Smooth muscle cell (in vitro differentiated cells): ENCODE measurements around the gene ATG13. TPM values are rescaled to one million over a fixed set of nuclear protein-coding genes. Genes with fewer than 3 reads are reported as not detected.

Source experiments
- DNase-seq: peaks from one replicate; lab custom pipeline; 2025; ENCODE audit not compliant: unreplicated experiment; lab: John Stamatoyannopoulos, UW
- H2AFZ ChIP-seq: fragments of 200-600 bp; sonication (generic); 2 replicates; pipeline ENCODE4 v1.6.0; 2016; ENCODE audit warnings: antibody characterized with exemption, low read depth, mild to moderate bottlenecking
- H3F3A ChIP-seq: fragments of 200-600 bp; sonication (generic); 2 replicates; pipeline ENCODE4 v1.6.0; 2017; ENCODE audit warnings: antibody characterized with exemption, low read depth
- H3K27ac ChIP-seq: fragments of 200-600 bp; sonication (generic); 2 replicates; pipeline ENCODE4 v1.5.1; 2016; ENCODE audit warnings: low read depth, mild to moderate bottlenecking
- H3K27me3 ChIP-seq: fragments of 200-600 bp; sonication (generic); 2 replicates; pipeline ENCODE4 v1.6.1; 2016; ENCODE audit warnings: low read depth, mild to moderate bottlenecking
- H3K36me3 ChIP-seq: fragments of 200-600 bp; sonication (generic); 2 replicates; pipeline ENCODE4 v1.5.1; 2016; ENCODE audit warnings: low read depth
- H3K4me1 ChIP-seq: fragments of 200-600 bp; sonication (generic); 2 replicates; pipeline ENCODE4 v1.5.1; 2016; ENCODE audit warnings: low read depth
- H3K4me2 ChIP-seq: fragments of 200-600 bp; sonication (generic); 2 replicates; pipeline ENCODE4 v1.6.0; 2016; ENCODE audit warnings: mild to moderate bottlenecking
- H3K4me3 ChIP-seq: fragments of 200-600 bp; sonication (generic); 2 replicates; pipeline ENCODE4 v1.5.1; 2016; ENCODE audit warnings: mild to moderate bottlenecking
- H3K79me2 ChIP-seq: fragments of 200-600 bp; sonication (generic); 2 replicates; pipeline ENCODE4 v1.6.0; 2016; ENCODE audit warnings: low read depth, mild to moderate bottlenecking
- H3K9ac ChIP-seq: fragments of 200-600 bp; sonication (generic); 2 replicates; pipeline ENCODE4 v1.6.0; 2016; ENCODE audit warnings: low read depth
- H3K9me3 ChIP-seq: fragments of 200-600 bp; sonication (generic); replicated peaks from 2 replicates; pipeline ENCODE4 v1.5.1; 2016; ENCODE audit warnings: low read depth
- H4K20me1 ChIP-seq: fragments of 200-600 bp; sonication (generic); 2 replicates; pipeline ENCODE4 v1.6.0; 2016; ENCODE audit warnings: low read depth
- CTCF ChIP-seq: fragments of 200-600 bp; sonication (generic); IDR thresholded peaks from 2 replicates; pipeline ENCODE4 v1.5.1; 2017; ENCODE audit warnings: borderline replicate concordance, mild to moderate bottlenecking, antibody characterized with exemption; ENCODE audit not compliant: insufficient read depth, poor library complexity, severe bottlenecking
- WGBS: methylation state at CpG from one replicate; pipeline ENCODE4 v1.1.7; 2016; ENCODE audit warnings: low lambda C conversion rate; 5-methylcytosine and 5-hydroxymethylcytosine counted together
- polyA plus RNA-seq: library from polyadenylated mRNA; unstranded; fragments of >200 nt; fragmentation: Nextera tagmentation; extraction: Ambion mirVana; gene quantifications from 2 replicates; pipeline ENCODE4 v1.2.1, GENCODE V29; 2016
- total RNA-seq: library from RNA; depleted of rRNA; stranded (reverse); fragments of >200 nt; gene quantifications from 2 replicates; pipeline ENCODE4 v1.2.3, GENCODE V29; 2014

The ATG13 gene
- total and polyA plus RNA-seq, 2 experiments from 2014 or later = 66.3 to 96.5 TPM

DNA sequence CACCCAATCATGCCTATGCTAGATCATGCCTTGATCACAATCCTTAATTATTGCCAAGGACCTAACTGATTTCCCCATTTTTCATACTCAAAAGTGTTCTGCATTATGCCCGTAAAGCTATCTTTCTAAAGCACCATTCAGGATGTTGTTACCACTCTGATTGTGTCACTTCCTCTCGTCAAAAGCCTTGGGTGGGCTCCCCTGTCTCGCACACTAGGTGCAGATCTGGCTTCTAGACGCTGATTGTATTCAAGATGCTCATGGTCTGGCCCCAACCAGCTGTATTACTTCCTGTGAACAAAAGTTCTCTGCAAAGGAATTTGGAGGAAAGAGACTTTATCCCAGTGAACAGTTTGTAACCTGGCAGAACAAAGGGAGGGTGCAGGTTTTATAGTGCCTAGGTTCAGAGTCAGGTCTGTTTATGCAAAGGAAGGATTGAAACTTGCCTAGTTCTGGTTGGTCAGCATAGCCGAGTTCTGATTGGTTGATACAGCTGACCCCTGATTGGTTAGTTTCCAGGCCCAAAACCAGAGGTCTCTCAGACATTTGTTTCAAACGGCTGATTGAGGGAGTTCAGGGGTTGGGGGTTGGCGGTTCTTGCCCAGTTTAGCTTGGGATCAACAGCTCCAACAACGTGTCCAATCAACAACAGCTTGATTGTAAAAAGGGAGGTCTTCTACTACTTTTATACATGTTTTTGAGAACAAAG is 25.4 kb downstream of the ATG13 start:
- Histone ChIP-seq H3K4me2 (no peak overlapping the region), H3K4me1 (no peaks in the 10 kb centered on the region), H3K9ac (no peak overlapping the region), H3K4me3 (no peak overlapping the region), H3K36me3 (peaks cover 5% of the 10 kb centered on the region), H2AFZ (no peak overlapping the region), H3F3A (no peaks in the 10 kb centered on the region), H3K79me2 (peaks cover 33% of the 10 kb centered on the region), H3K27ac (no peak overlapping the region), H4K20me1 (peaks cover 20% of the 10 kb centered on the region), H3K27me3 (no peaks in the 10 kb centered on the region), H3K9me3 (no peaks in the 10 kb centered on the region)
- 92% methylated on average over 8 of the region's 8 CpGs for WGBS
- DNase-seq = no peak
- no peak for TF ChIP-seq CTCF

GRCh38 chr11:46643531-46643930 is 26.2 kb downstream of the ATG13 start:
- Histone ChIP-seq H3K79me2 (peaks cover 29% of the 10 kb centered on the region), H3K4me1 (peaks cover 4% of the 10 kb centered on the region), H3K27me3 (no peaks in the 10 kb centered on the region), H3K27ac (no peak overlapping the region), H3K4me2 (no peak overlapping the region), H3K4me3 (no peak overlapping the region), H2AFZ (no peak overlapping the region), H3F3A (peaks cover 5% of the 10 kb centered on the region), H3K9ac (no peak overlapping the region), H4K20me1 (peaks cover 15% of the 10 kb centered on the region), H3K36me3 (peaks cover 5% of the 10 kb centered on the region), H3K9me3 (no peaks in the 10 kb centered on the region)
- no peak for TF ChIP-seq CTCF
- 94% methylated on average over 3 of the region's 3 CpGs for WGBS
- DNase-seq = no peak

- no peak overlapping the region for H2AFZ ChIP-seq
- H3K4me2 ChIP-seq = no peak overlapping the region
- peaks cover 5% of the 10 kb centered on the region for H3K36me3 ChIP-seq
- H4K20me1 ChIP-seq = peaks cover 12% of the 10 kb centered on the region
- no peaks in the 10 kb centered on the region for H3K27me3 ChIP-seq
- no peak overlapping the region for H3K9ac ChIP-seq
- H3K4me3 ChIP-seq = no peak overlapping the region
- peaks cover 24% of the 10 kb centered on the region for H3K79me2 ChIP-seq
- H3F3A ChIP-seq = peaks cover 5% of the 10 kb centered on the region
- no peak overlapping the region for H3K27ac ChIP-seq
- H3K4me1 ChIP-seq = peaks cover 8% of the 10 kb centered on the region
- no peaks in the 10 kb centered on the region for H3K9me3 ChIP-seq
- TF ChIP-seq CTCF = no peak
- no peak for DNase-seq
These were observed 26.6 kb downstream of the ATG13 start for GRCh38 chr11:46643986-46644385.

GRCh38 chr11:46649180-46649738 is 31.9 kb downstream of the ATG13 start:
- Histone ChIP-seq H3K36me3 (peaks cover 5% of the 10 kb centered on the region), H2AFZ (peak overlapping the region; percentile 63), H4K20me1 (no peaks in the 10 kb centered on the region), H3K27ac (peak overlapping the region; percentile 98), H3K4me3 (peak overlapping the region; percentile 1), H3F3A (peaks cover 13% of the 10 kb centered on the region), H3K79me2 (no peaks in the 10 kb centered on the region), H3K9me3 (no peaks in the 10 kb centered on the region), H3K4me1 (peaks cover 16% of the 10 kb centered on the region), H3K9ac (peak overlapping the region; percentile 93), H3K27me3 (no peaks in the 10 kb centered on the region), H3K4me2 (peak overlapping the region; percentile 76)
- 20% methylated on average over 2 of the region's 2 CpGs for WGBS
- TF ChIP-seq CTCF = no peak
- no peak for DNase-seq
